ENCODE measurements around the gene FRMPD4. TPM values are rescaled to one million over a fixed set of nuclear protein-coding genes. Genes with fewer than 3 reads are reported as not detected.

The FRMPD4 gene
- total and polyA plus RNA-seq, 2 experiments from 2014 or later, result 0.19 to 0.80 TPM

DNA sequence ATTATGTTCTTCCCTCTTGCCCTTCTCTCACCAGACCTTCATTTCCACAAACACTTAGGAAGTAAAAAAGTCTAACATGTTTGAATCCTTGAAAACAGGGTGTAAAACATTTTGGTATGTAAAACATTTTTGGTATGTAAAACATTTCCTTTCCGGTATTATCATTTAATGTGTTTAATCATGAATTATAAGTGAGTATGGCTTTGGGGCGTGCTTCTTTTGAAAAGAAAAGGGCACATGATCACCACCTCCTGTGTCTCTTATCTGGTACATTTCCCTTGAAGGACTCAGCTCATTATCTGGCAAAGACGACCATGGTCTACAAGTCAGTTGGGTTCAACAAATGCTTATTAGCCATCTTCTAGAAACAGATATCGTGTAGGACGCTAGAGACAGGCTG lies 283.6 kb downstream of the FRMPD4 start:
- ATAC-seq (no peak), DNase-seq (ENCODE audit: low spot score) (no peak)
- peaks cover 12% of the 10 kb centered on the region for H3K4me1 ChIP-seq (ENCODE audit: insufficient read depth)
- Mint-ChIP-seq H3K4me1 (peaks cover 12% of the 10 kb centered on the region; the same call in 2 of the 3 replicates), H3K27ac (no peak overlapping the region; the same call in 1 of the 2 replicates), H3K9me3 (no peaks in the 10 kb centered on the region), H3K4me3 (no peak overlapping the region), H3K36me3 (ENCODE audit: low read depth) (no peaks in the 10 kb centered on the region), H3K27me3 (ENCODE audit: insufficient read depth, low read depth, poor library complexity) (peaks cover 2% of the 10 kb centered on the region)
- no peaks in the 10 kb centered on the region for H4K20me1 ChIP-seq (replicated peaks; ENCODE audit: insufficient read depth)
- H3K27me3 ChIP-seq (ENCODE audit: insufficient read depth), result no peaks in the 10 kb centered on the region
- no peaks in the 10 kb centered on the region for H3K79me2 ChIP-seq (replicated peaks; ENCODE audit: insufficient read depth)
- no peaks in the 10 kb centered on the region for H3F3A ChIP-seq (replicated peaks; ENCODE audit: low read depth)
- H2AFZ ChIP-seq, result no peak overlapping the region
- H3K27ac ChIP-seq (ENCODE audit: low read depth), result no peak overlapping the region
- H3K36me3 ChIP-seq (ENCODE audit: insufficient read depth), result no peaks in the 10 kb centered on the region
- H3K9me2 ChIP-seq (ENCODE audit: insufficient read depth), result 0 out of 2 replicates have a peak, but pooled peaks cover 3% of the 10 kb centered on the region
- 0 out of 2 replicates have a peak overlapping the region, but pooled peaks have one; percentile 29 for H3K4me2 ChIP-seq
- H3K4me3 ChIP-seq, result no peak overlapping the region
- TF ChIP-seq ZNF114 (CRISPR knock-in tag; IDR thresholded peaks at IDR 0.05) (no peak), CREB1 (CRISPR knock-in tag; IDR thresholded peaks at IDR 0.05; ENCODE audit: low read depth) (no peak), ZNF331 (CRISPR knock-in tag; IDR thresholded peaks at IDR 0.05; ENCODE audit: low read depth) (no peak), EZH2 (IDR thresholded peaks at IDR 0.05; ENCODE audit: low read depth, unreplicated experiment) (no peak)
- TF ChIP-seq, protein P1, sequence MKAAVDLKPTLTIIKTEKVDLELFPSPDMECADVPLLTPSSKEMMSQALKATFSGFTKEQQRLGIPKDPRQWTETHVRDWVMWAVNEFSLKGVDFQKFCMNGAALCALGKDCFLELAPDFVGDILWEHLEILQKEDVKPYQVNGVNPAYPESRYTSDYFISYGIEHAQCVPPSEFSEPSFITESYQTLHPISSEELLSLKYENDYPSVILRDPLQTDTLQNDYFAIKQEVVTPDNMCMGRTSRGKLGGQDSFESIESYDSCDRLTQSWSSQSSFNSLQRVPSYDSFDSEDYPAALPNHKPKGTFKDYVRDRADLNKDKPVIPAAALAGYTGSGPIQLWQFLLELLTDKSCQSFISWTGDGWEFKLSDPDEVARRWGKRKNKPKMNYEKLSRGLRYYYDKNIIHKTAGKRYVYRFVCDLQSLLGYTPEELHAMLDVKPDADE (IDR thresholded peaks at IDR 0.05), result no peak
- TF ChIP-seq, protein P2, sequence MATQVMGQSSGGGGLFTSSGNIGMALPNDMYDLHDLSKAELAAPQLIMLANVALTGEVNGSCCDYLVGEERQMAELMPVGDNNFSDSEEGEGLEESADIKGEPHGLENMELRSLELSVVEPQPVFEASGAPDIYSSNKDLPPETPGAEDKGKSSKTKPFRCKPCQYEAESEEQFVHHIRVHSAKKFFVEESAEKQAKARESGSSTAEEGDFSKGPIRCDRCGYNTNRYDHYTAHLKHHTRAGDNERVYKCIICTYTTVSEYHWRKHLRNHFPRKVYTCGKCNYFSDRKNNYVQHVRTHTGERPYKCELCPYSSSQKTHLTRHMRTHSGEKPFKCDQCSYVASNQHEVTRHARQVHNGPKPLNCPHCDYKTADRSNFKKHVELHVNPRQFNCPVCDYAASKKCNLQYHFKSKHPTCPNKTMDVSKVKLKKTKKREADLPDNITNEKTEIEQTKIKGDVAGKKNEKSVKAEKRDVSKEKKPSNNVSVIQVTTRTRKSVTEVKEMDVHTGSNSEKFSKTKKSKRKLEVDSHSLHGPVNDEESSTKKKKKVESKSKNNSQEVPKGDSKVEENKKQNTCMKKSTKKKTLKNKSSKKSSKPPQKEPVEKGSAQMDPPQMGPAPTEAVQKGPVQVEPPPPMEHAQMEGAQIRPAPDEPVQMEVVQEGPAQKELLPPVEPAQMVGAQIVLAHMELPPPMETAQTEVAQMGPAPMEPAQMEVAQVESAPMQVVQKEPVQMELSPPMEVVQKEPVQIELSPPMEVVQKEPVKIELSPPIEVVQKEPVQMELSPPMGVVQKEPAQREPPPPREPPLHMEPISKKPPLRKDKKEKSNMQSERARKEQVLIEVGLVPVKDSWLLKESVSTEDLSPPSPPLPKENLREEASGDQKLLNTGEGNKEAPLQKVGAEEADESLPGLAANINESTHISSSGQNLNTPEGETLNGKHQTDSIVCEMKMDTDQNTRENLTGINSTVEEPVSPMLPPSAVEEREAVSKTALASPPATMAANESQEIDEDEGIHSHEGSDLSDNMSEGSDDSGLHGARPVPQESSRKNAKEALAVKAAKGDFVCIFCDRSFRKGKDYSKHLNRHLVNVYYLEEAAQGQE (IDR thresholded peaks at IDR 0.05; ENCODE audit: unreplicated experiment), result no peak

DNA sequence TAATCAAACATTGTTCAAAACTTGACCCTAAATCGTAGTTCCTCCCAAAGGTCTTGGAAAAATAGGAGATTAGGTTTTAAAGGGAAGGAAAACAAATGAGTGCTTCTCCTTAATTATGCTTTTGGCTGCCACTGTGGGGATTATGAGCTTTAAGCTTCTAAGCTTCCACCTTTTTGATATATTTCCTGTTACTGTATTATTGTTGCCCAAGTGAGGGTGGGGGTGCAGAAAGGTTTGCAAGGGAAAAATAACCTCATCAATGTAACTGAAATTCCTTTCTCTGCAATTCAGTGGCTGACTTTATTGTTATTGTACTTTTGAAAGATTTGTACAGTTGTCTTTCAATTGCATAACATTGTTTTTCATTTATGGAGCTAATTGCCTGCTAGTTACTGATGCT lies 285.1 kb downstream of the FRMPD4 start:
- ATAC-seq (no peak), DNase-seq (ENCODE audit: low spot score) (no peak)
- H4K20me1 ChIP-seq (replicated peaks; ENCODE audit: insufficient read depth), result no peaks in the 10 kb centered on the region
- H3K4me1 Mint-ChIP-seq, result peaks cover 12% of the 10 kb centered on the region; the same call in 2 of the 3 replicates
- H3K4me3 Mint-ChIP-seq, result no peak overlapping the region
- H3K36me3 Mint-ChIP-seq (ENCODE audit: low read depth), result no peaks in the 10 kb centered on the region
- no peak overlapping the region for H2AFZ ChIP-seq
- 0 out of 2 replicates have a peak, but pooled peaks cover 3% of the 10 kb centered on the region for H3K9me2 ChIP-seq (ENCODE audit: insufficient read depth)
- H3K79me2 ChIP-seq (replicated peaks; ENCODE audit: insufficient read depth), result no peaks in the 10 kb centered on the region
- H3K27me3 ChIP-seq (ENCODE audit: insufficient read depth), result no peaks in the 10 kb centered on the region
- H3K36me3 ChIP-seq (ENCODE audit: insufficient read depth), result no peaks in the 10 kb centered on the region
- peaks cover 12% of the 10 kb centered on the region for H3K4me1 ChIP-seq (ENCODE audit: insufficient read depth)
- no peak overlapping the region for H3K27ac Mint-ChIP-seq
- TF ChIP-seq, protein P1 (IDR thresholded peaks at IDR 0.05), result no peak
- TF ChIP-seq JUNB (IDR thresholded peaks at IDR 0.05; ENCODE audit: unreplicated experiment) (no peak), CREB1 (CRISPR knock-in tag; IDR thresholded peaks at IDR 0.05; ENCODE audit: low read depth) (no peak), EZH2phosphoT487 (IDR thresholded peaks at IDR 0.05; ENCODE audit: unreplicated experiment) (no peak), EZH2 (IDR thresholded peaks at IDR 0.05; ENCODE audit: low read depth, unreplicated experiment) (no peak), POLR2AphosphoS5 (IDR thresholded peaks at IDR 0.05; ENCODE audit: low read depth) (no peak)
- no peak overlapping the region for H3K27ac ChIP-seq (ENCODE audit: low read depth)
- peaks cover 2% of the 10 kb centered on the region for H3K27me3 Mint-ChIP-seq (ENCODE audit: insufficient read depth, low read depth, poor library complexity)
- H3K9me3 Mint-ChIP-seq, result no peaks in the 10 kb centered on the region
- no peaks in the 10 kb centered on the region for H3F3A ChIP-seq (replicated peaks; ENCODE audit: low read depth)
- H3K4me2 ChIP-seq, result no peak overlapping the region
- no peak overlapping the region for H3K4me3 ChIP-seq

Measured in GM23338 (cell line).